HCT116 (cell line): ENCODE results near the gene LINGO1. TPM values are rescaled to one million over a fixed set of nuclear protein-coding genes. Genes with fewer than 3 reads are reported as not detected.

Experiments used
- ATAC-seq: fragments of 200-7000 bp; cut with Tn5 transposase; 2 replicates; pipeline ENCODE4 v1.9.1; 2020; ENCODE audit warnings: mild to moderate bottlenecking, moderate library complexity
- BruUV-seq: library from RNA; stranded (reverse); fragments of 400-500 nt; replicated peaks from 2 replicates; lab custom pipeline; 2021; lab: Mats Ljungman, UMichigan
- CTCF ChIA-PET: fragments of 300-600 bp; sonication (Branson Sonifier 250); formaldehyde crosslinking; loops from one replicate; lab custom pipeline; 2021; ENCODE audit warnings: antibody characterized with exemption; lab: Charles Lee
- POLR2A ChIA-PET: fragments of 300-600, 350-600 bp; sonication (Branson Sonifier 250); formaldehyde crosslinking; loops from one replicate; lab custom pipeline; 2021; ENCODE audit warnings: antibody characterized with exemption; lab: Charles Lee
- RAD21 ChIA-PET, 2 experiments: fragments of 300-600 bp; sonication (Branson Sonifier 250); formaldehyde crosslinking; loops; one replicate each; lab custom pipeline; 2023; ENCODE audit warnings: low total read pairs in 2 of 2; ENCODE audit not compliant: uncharacterized antibody in 2 of 2, unreplicated experiment in 2 of 2, low non-redundant PET in 1 of 2; lab: Charles Lee
- DNase-seq: peaks from one replicate; pipeline ENCODE4 v3.0.0-alpha.2; 2010; ENCODE audit warnings: low read depth, low spot score
- H2AFZ ChIP-seq: fragments of 200-600 bp; shearing (Covaris generic), sonication (generic); 2 replicates; pipeline ENCODE4 v1.6.1; 2017; ENCODE audit warnings: low read depth, mixed run types, mixed read lengths, antibody characterized with exemption, low read length; ENCODE audit not compliant: poor library complexity, severe bottlenecking
- H3K27ac ChIP-seq: 2 replicates; pipeline ENCODE4 v1.5.1; 2012; ENCODE audit warnings: low read depth, low read length
- H3K27me3 ChIP-seq: fragments of 200-600 bp; sonication (generic); 2 replicates; pipeline ENCODE4 v1.6.1; 2016; ENCODE audit warnings: mixed run types, low read length, mixed read lengths; ENCODE audit not compliant: insufficient read depth
- H3K36me3 ChIP-seq, 2 experiments: fragments of 200-500 bp in 1 of 2; fragments of 200-600 bp in 1 of 2; sonication (Bioruptor generic) in 1 of 2; sonication (generic) in 1 of 2; 2 replicates each; pipeline versions ENCODE4 v1.5.1 to v1.6.1; 2014 to 2016; ENCODE audit warnings: low read length in 2 of 2, inconsistent platforms in 1 of 2, mixed read lengths in 1 of 2, mixed run types in 1 of 2; ENCODE audit not compliant: insufficient read depth in 2 of 2, control insufficient read depth in 1 of 2
- H3K4me1 ChIP-seq, 2 experiments: fragments of 200-600 bp in 1 of 2; sonication (generic) in 1 of 2; 2 replicates each; pipeline versions ENCODE4 v1.5.1 to v1.6.1; 2012 to 2017; ENCODE audit warnings: low read length in 2 of 2, inconsistent platforms in 1 of 2, mild to moderate bottlenecking in 1 of 2, mixed read lengths in 1 of 2, mixed run types in 1 of 2, moderate library complexity in 1 of 2; ENCODE audit not compliant: insufficient read depth in 2 of 2, control insufficient read depth in 1 of 2
- H3K4me2 ChIP-seq: fragments of 200-600 bp; sonication (generic); 2 replicates; pipeline ENCODE4 v1.6.1; 2017; ENCODE audit warnings: mixed run types, low read length, mixed read lengths
- H3K4me3 ChIP-seq, 2 experiments: fragments of 200-600 bp in 1 of 2; sonication (generic) in 1 of 2; replicated peaks in 1 of 2; 2 replicates each; pipeline ENCODE4 v1.5.1; 2011 to 2016; ENCODE audit warnings: low read length in 2 of 2, control low read depth in 1 of 2, low read depth in 1 of 2, mild to moderate bottlenecking in 1 of 2, mixed read lengths in 1 of 2, mixed run types in 1 of 2
- H3K79me2 ChIP-seq: fragments of 200-600 bp; sonication (generic); 2 replicates; pipeline ENCODE4 v1.6.1; 2017; ENCODE audit warnings: mild to moderate bottlenecking, mixed run types, low read length, moderate library complexity, mixed read lengths; ENCODE audit not compliant: insufficient read depth
- H3K9ac ChIP-seq: fragments of 200-600 bp; sonication (generic); 2 replicates; pipeline ENCODE4 v1.6.1; 2016; ENCODE audit warnings: low read length, mixed read lengths
- H3K9me2 ChIP-seq: fragments of 200-600 bp; sonication (generic), shearing (Covaris generic); 2 replicates; pipeline ENCODE4 v1.6.1; 2017; ENCODE audit warnings: mixed run types, mild to moderate bottlenecking, moderate library complexity; ENCODE audit not compliant: insufficient read depth
- H3K9me3 ChIP-seq, 2 experiments: fragments of 200-500 bp in 1 of 2; fragments of 200-600 bp in 1 of 2; sonication (Bioruptor generic) in 1 of 2; sonication (generic) in 1 of 2; 2 replicates each; pipeline ENCODE4 v1.6.1; 2014 to 2017; ENCODE audit warnings: low read length in 2 of 2, mixed read lengths in 2 of 2, inconsistent platforms in 1 of 2, low read depth in 1 of 2, mild to moderate bottlenecking in 1 of 2, mixed run types in 1 of 2, moderate library complexity in 1 of 2; ENCODE audit not compliant: control insufficient read depth in 1 of 2, insufficient read depth in 1 of 2
- H4K20me1 ChIP-seq: fragments of 200-600 bp; sonication (generic), shearing (Covaris generic); 2 replicates; pipeline ENCODE4 v1.6.1; 2017; ENCODE audit warnings: mixed run types, mild to moderate bottlenecking, moderate library complexity; ENCODE audit not compliant: insufficient read depth
- EZH2 ChIP-seq: fragments of 200-600 bp; sonication (generic); IDR thresholded peaks from 2 replicates; pipeline ENCODE4 v1.6.1; 2017; ENCODE audit warnings: antibody characterized with exemption, mixed run types
- EZH2phosphoT487 ChIP-seq: fragments of 200-600 bp; IDR thresholded peaks from 2 replicates; pipeline ENCODE4 v1.6.1; 2018; ENCODE audit warnings: antibody characterized with exemption, borderline replicate concordance
- intact Hi-C: fragments of 100-400 bp; cut with micrococcal nuclease; formaldehyde crosslinking; loops from 2 replicates; pipeline ENCODE4 v1.10.0; 2022
- total RNA-seq: library from RNA; stranded (reverse); gene quantifications from one replicate; pipeline ENCODE4 v1.2.1, GENCODE V29; 2021; ENCODE audit not compliant: unreplicated experiment
- TF ChIP-seq, protein P1 (sequence below): IDR thresholded peaks from 2 replicates; pipeline ENCODE4 v1.6.1; 2011; ENCODE audit warnings: mild to moderate bottlenecking, low read length, moderate library complexity; ENCODE audit not compliant: insufficient replicate concordance; ENCODE audit errors: extremely low read depth
- TF ChIP-seq, protein P2 (sequence below), 3 experiments: fragments of 200-600 bp in 1 of 3; sonication (generic) in 1 of 3; IDR thresholded peaks in 2 of 3; conservative IDR thresholded peaks in 1 of 3; 2 replicates each; pipeline ENCODE4 v1.5.1; 2012 to 2017; ENCODE audit warnings: low read depth in 2 of 3, low read length in 2 of 3, antibody characterized with exemption in 1 of 3, borderline replicate concordance in 1 of 3, control low read depth in 1 of 3, mild to moderate bottlenecking in 1 of 3, mixed read lengths in 1 of 3, mixed run types in 1 of 3, moderate library complexity in 1 of 3; ENCODE audit not compliant: insufficient read depth in 1 of 3

LINGO1 gene
- total RNA-seq, 1 experiment from 2014 or later: 15.6 TPM

DNA sequence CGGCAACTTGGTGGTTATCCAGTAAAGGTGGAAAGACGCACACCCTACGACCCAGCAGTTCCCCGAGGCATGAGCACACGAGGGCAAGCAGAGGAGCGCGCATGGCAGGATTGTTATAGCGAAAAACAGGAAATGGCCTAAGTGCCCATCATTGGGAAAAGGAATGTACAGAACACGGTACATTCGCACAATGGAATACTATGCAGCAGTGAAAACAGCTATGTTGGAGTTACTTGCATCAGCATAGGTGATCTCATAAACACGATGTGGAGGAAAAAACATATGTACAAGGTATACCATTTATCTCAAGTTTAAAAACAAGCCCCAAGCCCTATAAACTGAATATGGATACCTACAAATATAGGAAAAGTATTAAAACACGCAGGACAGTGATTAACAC is 6.7 kb upstream of the LINGO1 start:
- Histone ChIP-seq H3K9me3 (no peaks in the 10 kb centered on the region), H3K4me2 (no peak overlapping the region), H3K27me3 (no peaks in the 10 kb centered on the region; the same call in 1 of the 2 replicates), H3K36me3 (no peaks in the 10 kb centered on the region), H4K20me1 (no peaks in the 10 kb centered on the region), H3K27ac (no peak overlapping the region), H3K9ac (no peak overlapping the region), H2AFZ (no peak overlapping the region), H3K4me1 (peaks cover 0 to 6% of the 10 kb centered on the region in 2 experiments; a peak in 1 of 4 replicates), H3K9me2 (no peaks in the 10 kb centered on the region), H3K79me2 (no peaks in the 10 kb centered on the region), H3K4me3 (no peak overlapping the region)
- TF ChIP-seq EZH2 (no peak), EZH2phosphoT487 (no peak)
- TF ChIP-seq, protein P1, sequence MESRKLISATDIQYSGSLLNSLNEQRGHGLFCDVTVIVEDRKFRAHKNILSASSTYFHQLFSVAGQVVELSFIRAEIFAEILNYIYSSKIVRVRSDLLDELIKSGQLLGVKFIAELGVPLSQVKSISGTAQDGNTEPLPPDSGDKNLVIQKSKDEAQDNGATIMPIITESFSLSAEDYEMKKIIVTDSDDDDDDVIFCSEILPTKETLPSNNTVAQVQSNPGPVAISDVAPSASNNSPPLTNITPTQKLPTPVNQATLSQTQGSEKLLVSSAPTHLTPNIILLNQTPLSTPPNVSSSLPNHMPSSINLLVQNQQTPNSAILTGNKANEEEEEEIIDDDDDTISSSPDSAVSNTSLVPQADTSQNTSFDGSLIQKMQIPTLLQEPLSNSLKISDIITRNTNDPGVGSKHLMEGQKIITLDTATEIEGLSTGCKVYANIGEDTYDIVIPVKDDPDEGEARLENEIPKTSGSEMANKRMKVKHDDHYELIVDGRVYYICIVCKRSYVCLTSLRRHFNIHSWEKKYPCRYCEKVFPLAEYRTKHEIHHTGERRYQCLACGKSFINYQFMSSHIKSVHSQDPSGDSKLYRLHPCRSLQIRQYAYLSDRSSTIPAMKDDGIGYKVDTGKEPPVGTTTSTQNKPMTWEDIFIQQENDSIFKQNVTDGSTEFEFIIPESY: no peak
- TF ChIP-seq, protein P2, sequence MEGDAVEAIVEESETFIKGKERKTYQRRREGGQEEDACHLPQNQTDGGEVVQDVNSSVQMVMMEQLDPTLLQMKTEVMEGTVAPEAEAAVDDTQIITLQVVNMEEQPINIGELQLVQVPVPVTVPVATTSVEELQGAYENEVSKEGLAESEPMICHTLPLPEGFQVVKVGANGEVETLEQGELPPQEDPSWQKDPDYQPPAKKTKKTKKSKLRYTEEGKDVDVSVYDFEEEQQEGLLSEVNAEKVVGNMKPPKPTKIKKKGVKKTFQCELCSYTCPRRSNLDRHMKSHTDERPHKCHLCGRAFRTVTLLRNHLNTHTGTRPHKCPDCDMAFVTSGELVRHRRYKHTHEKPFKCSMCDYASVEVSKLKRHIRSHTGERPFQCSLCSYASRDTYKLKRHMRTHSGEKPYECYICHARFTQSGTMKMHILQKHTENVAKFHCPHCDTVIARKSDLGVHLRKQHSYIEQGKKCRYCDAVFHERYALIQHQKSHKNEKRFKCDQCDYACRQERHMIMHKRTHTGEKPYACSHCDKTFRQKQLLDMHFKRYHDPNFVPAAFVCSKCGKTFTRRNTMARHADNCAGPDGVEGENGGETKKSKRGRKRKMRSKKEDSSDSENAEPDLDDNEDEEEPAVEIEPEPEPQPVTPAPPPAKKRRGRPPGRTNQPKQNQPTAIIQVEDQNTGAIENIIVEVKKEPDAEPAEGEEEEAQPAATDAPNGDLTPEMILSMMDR (IDR thresholded peaks at IDR 0.05 in 2 of 3, conservative IDR thresholded peaks at IDR 0.05 in 1 of 3; ENCODE audit: borderline replicate concordance in 1 of 3, insufficient read depth in 1 of 3, low read depth in 2 of 3, low read length in 2 of 3): no peak
- DNase-seq (no peak), ATAC-seq (no peak)
- intact Hi-C loops: no loop called here
- ChIA-PET RAD21 (no interaction called here), CTCF (no interaction called here), POLR2A (no interaction called here)
- BruUV-seq: no TSS peak
